ENCODE data around the gene NSF. TPM values are rescaled to one million over a fixed set of nuclear protein-coding genes. Genes with fewer than 3 reads are reported as not detected.
"Not testable (repeated sequence)": the region's sequence is repeated elsewhere in the genome, so short reads cannot be mapped to it uniquely, and the experiment has no call there.

NSF gene
- total RNA-seq, 1 experiment from 2014 or later = 49.7 TPM

- DNase-seq (ENCODE audit: low read depth) = not testable (repeated sequence)
These were observed 38.4 kb downstream of the NSF start for GRCh38 chr17:46628753-46629436.

- not testable (repeated sequence) for DNase-seq (ENCODE audit: low read depth)
These were observed 41.7 kb downstream of the NSF start for GRCh38 chr17:46632146-46632545.

GRCh38 chr17:46634844-46635243 lies 44.4 kb downstream of the NSF start:
- not testable (repeated sequence) for DNase-seq (ENCODE audit: low read depth)

GRCh38 chr17:46641861-46642656 lies 51.6 kb downstream of the NSF start:
- not testable (repeated sequence) for DNase-seq (ENCODE audit: low read depth)

GRCh38 chr17:46647251-46647650 lies 56.8 kb downstream of the NSF start:
- DNase-seq (ENCODE audit: low read depth) = not testable (repeated sequence)

GRCh38 chr17:46647688-46648278 lies 57.3 kb downstream of the NSF start:
- not testable (repeated sequence) for DNase-seq (ENCODE audit: low read depth)

- not testable (repeated sequence) for DNase-seq (ENCODE audit: low read depth)
These were observed 58.8 kb downstream of the NSF start for GRCh38 chr17:46649246-46649645.

- not testable (repeated sequence) for DNase-seq (ENCODE audit: low read depth)
These were observed 61.7 kb downstream of the NSF start for GRCh38 chr17:46652024-46652643.

- not testable (repeated sequence) for DNase-seq (ENCODE audit: low read depth)
These were observed 67.8 kb downstream of the NSF start for GRCh38 chr17:46658235-46658634.

- not testable (repeated sequence) for DNase-seq (ENCODE audit: low read depth)
These were observed 69.2 kb downstream of the NSF start for GRCh38 chr17:46659702-46660101.

- not testable (repeated sequence) for DNase-seq (ENCODE audit: low read depth)
These were observed 72.7 kb downstream of the NSF start for GRCh38 chr17:46663123-46663522.

GRCh38 chr17:46663552-46663951 lies 73.1 kb downstream of the NSF start:
- not testable (repeated sequence) for DNase-seq (ENCODE audit: low read depth)

GRCh38 chr17:46665969-46666368 lies 75.5 kb downstream of the NSF start:
- DNase-seq (ENCODE audit: low read depth) = not testable (repeated sequence)

- not testable (repeated sequence) for DNase-seq (ENCODE audit: low read depth)
These were observed 80.3 kb downstream of the NSF start for GRCh38 chr17:46670789-46671188.

GRCh38 chr17:46672777-46673176 lies 82.3 kb downstream of the NSF start:
- DNase-seq (ENCODE audit: low read depth) = not testable (repeated sequence)

GRCh38 chr17:46677819-46678218 lies 87.3 kb downstream of the NSF start:
- not testable (repeated sequence) for DNase-seq (ENCODE audit: low read depth)

- DNase-seq (ENCODE audit: low read depth) = not testable (repeated sequence)
These were observed 93.2 kb downstream of the NSF start for GRCh38 chr17:46683653-46684052.

GRCh38 chr17:46685284-46685683 lies 94.8 kb downstream of the NSF start:
- DNase-seq (ENCODE audit: low read depth) = not testable (repeated sequence)

GRCh38 chr17:46692196-46692595 lies 101.7 kb downstream of the NSF start:
- DNase-seq (ENCODE audit: low read depth) = not testable (repeated sequence)

- not testable (repeated sequence) for DNase-seq (ENCODE audit: low read depth)
These were observed 102.8 kb downstream of the NSF start for GRCh38 chr17:46693283-46693682.

- not testable (repeated sequence) for DNase-seq (ENCODE audit: low read depth)
These were observed 106.1 kb downstream of the NSF start for GRCh38 chr17:46696522-46696921.

GRCh38 chr17:46699014-46699413 lies 108.5 kb downstream of the NSF start:
- DNase-seq (ENCODE audit: low read depth) = not testable (repeated sequence)

Measured in Daoy (cell line).